Hippocampal formation (tissue), 2 donors: ENCODE results near the gene KIAA0513.
A peak's percentile ranks its signal among the peaks of the same experiment; 100 is the strongest.
"Not testable (repeated sequence)": the region's sequence is repeated elsewhere in the genome, so short reads cannot be mapped to it uniquely, and the experiment has no call there.

Experiments used
- DNase-seq, 2 donors: peaks; one replicate each; lab custom pipeline; 2025; lab: John Stamatoyannopoulos, UW

Gene KIAA0513

GRCh38 chr16:85113168-85113733 lies 85.7 kb downstream of the KIAA0513 start:
- no peak for DNase-seq

GRCh38 chr16:85113913-85114312 lies 86.3 kb downstream of the KIAA0513 start:
- DNase-seq = no peak

GRCh38 chr16:85114909-85115567 lies 87.4 kb downstream of the KIAA0513 start:
- peak in 1 of 2 donors; percentile 60 for DNase-seq

GRCh38 chr16:85117418-85117817 lies 89.8 kb downstream of the KIAA0513 start:
- no peak for DNase-seq

- no peak for DNase-seq
Measured at GRCh38 chr16:85120006-85120340, 92.4 kb downstream of the KIAA0513 start.

DNA sequence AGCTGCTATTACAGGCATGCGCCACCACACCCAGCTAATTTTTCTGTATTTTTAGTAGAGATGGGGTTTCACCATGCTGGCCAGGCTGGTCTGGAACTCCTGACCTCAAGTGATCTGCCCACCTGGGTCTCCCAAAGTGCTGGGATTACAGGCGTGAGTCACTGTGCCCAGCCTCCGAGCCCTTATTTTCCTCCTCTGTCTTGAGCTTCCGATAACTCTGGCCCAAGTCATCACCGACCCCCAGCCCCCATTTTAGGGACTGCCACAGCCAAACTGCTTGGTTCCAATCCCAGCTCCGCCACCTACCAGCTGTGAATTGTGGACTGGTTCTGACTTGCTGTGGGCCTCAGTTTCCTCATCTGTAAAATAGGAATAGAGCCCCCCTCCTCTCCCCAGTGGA lies 95.8 kb downstream of the KIAA0513 start:
- DNase-seq = not testable (repeated sequence)

DNA sequence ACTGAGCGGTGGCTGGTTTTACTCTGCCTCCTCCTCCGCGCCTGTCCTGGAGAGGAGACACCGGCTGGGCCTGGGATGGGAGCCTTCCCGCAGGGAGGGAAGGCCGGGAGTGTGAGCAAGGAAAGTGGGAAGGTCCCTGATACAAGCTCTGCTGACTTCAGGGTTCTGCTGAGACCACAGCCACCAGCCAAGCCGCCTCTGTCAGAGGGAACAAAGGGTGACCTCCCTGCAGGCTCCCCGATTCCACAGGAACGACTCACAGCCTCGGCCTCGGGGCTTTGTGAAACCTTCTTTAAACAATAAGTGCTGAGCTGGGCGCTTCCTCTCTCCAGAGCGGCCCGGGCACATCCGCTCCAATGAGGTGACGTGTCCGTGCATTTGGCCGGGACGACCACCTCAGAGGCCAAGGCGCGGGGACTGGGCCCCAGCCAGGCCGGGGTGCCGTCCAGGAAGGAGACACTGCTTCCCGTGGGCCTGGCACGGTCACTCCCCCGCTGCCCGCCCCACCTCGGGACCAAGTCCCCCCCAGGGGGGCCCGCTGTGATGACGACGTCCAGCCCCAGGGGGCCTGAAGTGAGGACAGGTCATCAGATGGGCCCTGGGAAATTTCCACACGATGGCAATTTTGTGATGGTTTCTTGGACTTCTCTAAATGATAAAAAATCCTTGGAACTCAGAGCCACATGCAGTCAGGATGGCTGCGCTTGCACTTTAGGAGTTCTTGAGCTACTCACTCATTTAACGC lies 96.5 kb downstream of the KIAA0513 start:
- DNase-seq = peak in 1 of 2 donors; percentile 34

- no peak for DNase-seq
Measured at GRCh38 chr16:85124636-85125346, 97.2 kb downstream of the KIAA0513 start.

GRCh38 chr16:85125570-85126393 lies 98.2 kb downstream of the KIAA0513 start:
- DNase-seq = no peak

DNA sequence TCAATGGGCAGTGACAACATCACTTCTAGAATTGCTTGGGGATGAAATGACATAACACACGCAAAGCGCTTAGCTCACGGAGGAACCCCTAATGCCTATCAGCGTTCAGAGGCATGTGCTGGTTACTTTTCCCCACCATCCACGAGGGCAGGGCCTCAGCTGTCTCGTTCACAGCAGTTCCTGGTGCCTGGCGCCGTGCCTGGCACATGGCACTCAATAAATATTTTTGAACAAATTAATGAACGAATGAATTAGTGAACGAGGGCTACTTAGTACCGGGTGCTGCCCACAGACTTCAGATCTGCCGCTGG lies 98.8 kb downstream of the KIAA0513 start:
- DNase-seq = no peak

DNA sequence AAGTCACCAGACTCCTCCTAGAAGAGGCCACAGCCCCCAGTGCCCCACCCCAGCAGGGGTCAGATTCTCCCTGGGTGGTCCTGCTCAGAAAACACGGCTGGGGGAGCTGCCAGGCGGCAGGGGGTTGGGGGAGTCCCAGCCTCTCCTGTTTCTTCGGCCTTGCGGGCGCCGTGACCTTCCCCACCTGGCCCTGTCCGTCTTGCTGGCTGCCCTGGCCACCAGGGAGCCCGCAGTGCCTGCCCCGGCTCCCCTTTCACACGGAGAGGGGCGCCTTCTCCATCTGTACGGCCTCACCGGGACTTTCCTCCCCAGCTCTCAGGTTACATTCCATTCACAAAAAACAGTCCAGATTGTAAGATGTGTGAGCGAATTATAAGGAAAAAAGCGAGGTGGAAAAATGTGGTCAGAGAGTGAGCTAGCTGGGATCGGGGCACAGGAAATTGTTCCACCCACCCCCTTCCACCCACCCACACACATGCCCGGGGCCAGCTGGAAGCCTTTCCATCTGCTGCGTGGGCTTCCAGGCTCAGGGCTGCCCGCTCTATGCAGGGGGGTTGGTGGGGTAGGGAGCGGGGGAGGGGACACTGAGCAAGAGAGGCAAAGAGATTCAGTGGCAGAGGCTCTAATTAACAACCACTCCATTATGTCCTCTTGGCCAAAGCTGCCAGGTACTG lies 99.2 kb downstream of the KIAA0513 start:
- no peak for DNase-seq

- no peak for DNase-seq
Measured at GRCh38 chr16:85127379-85127723, 99.8 kb downstream of the KIAA0513 start.

GRCh38 chr16:85128079-85128837 lies 100.7 kb downstream of the KIAA0513 start:
- DNase-seq = no peak

DNA sequence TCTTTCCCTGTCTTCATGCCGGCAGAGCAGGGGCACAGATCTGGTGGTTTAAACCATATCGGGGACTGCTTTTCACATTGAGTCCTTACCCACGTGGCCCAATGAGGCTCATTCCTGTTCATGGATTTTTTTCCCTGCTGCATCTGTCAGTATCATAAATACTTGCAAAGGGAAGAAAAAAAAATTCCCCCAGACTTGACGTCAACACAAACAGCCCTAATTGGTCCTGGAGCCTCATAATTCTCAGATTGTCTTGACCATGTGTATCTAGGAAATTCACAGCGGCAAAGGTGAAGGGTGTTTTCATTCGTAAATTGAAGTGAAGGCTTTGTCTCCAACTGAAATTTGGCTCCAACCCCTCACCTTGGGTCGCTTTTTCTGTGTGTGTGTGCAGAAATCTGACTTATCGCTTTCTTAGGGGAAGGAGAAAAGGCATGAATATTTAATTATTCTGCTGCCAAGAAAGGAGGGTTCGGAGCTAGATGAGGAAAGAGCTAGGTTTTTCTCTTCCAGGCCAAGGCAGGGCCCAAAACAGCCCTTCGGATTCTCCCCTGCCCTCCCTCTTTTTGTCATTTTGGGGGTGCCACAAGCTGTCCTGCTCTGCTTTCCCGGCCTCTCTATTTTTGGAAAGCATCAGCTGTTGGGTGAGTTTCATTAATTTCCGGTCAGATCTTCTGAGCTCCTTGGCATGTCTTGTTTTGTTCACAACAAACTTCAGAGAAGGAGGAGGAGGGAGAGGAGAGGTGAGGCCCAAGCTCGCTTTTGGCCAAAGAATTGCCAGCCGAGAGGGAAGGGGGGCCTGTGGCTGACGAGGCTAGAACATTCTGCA lies 102.5 kb downstream of the KIAA0513 start:
- DNase-seq = no peak

DNA sequence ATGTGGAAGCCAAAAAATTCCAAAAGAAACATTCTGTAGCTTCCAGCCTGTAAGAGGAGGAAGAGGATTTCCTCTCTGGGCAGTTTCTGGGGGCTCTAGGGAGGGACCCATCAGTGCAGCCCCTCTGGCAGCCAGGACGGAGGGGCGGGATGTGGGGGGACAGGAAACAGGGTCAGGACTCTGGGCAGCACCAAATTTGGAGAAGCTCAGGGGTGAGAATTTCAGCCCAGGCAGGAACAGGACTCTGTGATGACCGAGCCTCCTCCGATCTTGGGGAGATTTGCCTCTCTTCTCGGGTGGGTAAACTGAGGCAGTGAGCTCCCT lies 103.1 kb downstream of the KIAA0513 start:
- DNase-seq = no peak

GRCh38 chr16:85132456-85133289 lies 105.1 kb downstream of the KIAA0513 start:
- no peak for DNase-seq

DNA sequence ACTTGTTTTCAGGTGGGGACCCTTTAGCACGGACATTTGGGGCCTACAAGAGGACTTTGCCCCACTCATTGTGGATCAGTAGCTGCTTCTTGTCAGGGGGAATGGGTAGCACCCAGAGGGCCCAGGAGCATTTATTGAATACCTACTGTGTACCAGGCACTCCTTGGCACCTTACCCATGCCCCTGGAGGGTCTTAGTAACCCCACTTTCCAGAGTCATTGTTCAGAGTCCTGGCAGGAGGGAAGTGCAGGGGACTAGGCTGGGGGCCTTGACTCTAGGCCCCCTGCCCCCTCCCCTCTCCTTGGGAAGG lies 105.7 kb downstream of the KIAA0513 start:
- no peak for DNase-seq

- no peak for DNase-seq
Measured at GRCh38 chr16:85134076-85134788, 106.6 kb downstream of the KIAA0513 start.

GRCh38 chr16:85134789-85135142 lies 107.2 kb downstream of the KIAA0513 start:
- no peak for DNase-seq
